ENCODE measurements around the gene XXYLT1. TPM values are rescaled to one million over a fixed set of nuclear protein-coding genes. Genes with fewer than 3 reads are reported as not detected.

XXYLT1 gene
- total and polyA plus RNA-seq, 9 of the 15 experiments (the other 6 are each of a cell fraction or from before 2014, with no cell fraction given), result 1.9 to 18.9 (median 15.0) TPM

DNA sequence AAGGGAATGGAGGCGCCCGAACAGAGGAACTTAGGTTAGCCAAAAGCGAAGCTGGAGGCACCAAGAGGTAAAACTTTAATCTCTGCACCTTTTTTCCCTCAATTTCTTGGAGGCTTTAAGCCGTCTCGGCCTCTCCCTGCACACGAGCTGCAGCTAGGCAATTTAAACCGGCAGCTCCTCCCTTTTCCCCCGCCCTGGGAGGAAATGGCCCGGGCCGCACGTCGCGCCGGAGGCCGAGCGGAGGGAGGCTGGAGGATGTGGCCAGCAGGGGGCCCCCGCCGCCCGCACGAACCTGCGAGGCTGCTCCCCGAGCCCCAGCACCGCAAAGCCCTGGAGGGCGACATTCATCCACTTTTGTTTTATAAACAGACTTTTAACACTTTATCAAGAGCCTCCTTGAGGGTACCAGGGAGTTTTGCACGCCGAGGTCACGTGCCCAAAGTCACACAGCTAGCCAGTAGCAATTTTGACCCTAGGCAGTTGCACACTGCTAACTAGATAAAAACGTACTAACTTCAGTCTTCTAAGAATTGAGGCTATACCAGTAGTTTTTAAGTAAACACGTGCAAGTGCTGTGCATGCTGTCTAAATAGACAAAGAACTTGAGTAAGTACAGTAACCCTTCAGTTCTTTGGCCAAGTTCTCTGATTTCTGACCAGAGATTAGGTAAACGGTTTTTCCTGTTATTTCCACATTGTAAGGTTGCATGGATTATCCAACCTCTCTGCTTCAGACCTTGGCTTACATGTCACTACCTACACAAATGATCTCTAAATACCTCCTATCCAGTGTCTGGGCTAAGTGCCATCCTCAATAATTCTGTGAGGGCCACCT lies 668 bp upstream of the XXYLT1 start (continued):
- TF ChIP-seq, protein P1, sequence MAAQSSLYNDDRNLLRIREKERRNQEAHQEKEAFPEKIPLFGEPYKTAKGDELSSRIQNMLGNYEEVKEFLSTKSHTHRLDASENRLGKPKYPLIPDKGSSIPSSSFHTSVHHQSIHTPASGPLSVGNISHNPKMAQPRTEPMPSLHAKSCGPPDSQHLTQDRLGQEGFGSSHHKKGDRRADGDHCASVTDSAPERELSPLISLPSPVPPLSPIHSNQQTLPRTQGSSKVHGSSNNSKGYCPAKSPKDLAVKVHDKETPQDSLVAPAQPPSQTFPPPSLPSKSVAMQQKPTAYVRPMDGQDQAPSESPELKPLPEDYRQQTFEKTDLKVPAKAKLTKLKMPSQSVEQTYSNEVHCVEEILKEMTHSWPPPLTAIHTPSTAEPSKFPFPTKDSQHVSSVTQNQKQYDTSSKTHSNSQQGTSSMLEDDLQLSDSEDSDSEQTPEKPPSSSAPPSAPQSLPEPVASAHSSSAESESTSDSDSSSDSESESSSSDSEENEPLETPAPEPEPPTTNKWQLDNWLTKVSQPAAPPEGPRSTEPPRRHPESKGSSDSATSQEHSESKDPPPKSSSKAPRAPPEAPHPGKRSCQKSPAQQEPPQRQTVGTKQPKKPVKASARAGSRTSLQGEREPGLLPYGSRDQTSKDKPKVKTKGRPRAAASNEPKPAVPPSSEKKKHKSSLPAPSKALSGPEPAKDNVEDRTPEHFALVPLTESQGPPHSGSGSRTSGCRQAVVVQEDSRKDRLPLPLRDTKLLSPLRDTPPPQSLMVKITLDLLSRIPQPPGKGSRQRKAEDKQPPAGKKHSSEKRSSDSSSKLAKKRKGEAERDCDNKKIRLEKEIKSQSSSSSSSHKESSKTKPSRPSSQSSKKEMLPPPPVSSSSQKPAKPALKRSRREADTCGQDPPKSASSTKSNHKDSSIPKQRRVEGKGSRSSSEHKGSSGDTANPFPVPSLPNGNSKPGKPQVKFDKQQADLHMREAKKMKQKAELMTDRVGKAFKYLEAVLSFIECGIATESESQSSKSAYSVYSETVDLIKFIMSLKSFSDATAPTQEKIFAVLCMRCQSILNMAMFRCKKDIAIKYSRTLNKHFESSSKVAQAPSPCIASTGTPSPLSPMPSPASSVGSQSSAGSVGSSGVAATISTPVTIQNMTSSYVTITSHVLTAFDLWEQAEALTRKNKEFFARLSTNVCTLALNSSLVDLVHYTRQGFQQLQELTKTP (IDR thresholded peaks at IDR 0.05; ENCODE audit: low read depth in 1 of 2, partially characterized antibody in 2 of 2), result no peak
- no peak for TF ChIP-seq HNRNPL (IDR thresholded peaks at IDR 0.05; ENCODE audit: low read depth, low read length)
- peak; percentile 70 for TF ChIP-seq BRD9 (IDR thresholded peaks at IDR 0.05; ENCODE audit: low read depth, partially characterized antibody)
- no peak for TF ChIP-seq ZNF232 (CRISPR knock-in tag; IDR thresholded peaks at IDR 0.05)
- no peak for TF ChIP-seq NR3C1 (CRISPR knock-in tag; IDR thresholded peaks at IDR 0.05)
- TF ChIP-seq, protein P2, sequence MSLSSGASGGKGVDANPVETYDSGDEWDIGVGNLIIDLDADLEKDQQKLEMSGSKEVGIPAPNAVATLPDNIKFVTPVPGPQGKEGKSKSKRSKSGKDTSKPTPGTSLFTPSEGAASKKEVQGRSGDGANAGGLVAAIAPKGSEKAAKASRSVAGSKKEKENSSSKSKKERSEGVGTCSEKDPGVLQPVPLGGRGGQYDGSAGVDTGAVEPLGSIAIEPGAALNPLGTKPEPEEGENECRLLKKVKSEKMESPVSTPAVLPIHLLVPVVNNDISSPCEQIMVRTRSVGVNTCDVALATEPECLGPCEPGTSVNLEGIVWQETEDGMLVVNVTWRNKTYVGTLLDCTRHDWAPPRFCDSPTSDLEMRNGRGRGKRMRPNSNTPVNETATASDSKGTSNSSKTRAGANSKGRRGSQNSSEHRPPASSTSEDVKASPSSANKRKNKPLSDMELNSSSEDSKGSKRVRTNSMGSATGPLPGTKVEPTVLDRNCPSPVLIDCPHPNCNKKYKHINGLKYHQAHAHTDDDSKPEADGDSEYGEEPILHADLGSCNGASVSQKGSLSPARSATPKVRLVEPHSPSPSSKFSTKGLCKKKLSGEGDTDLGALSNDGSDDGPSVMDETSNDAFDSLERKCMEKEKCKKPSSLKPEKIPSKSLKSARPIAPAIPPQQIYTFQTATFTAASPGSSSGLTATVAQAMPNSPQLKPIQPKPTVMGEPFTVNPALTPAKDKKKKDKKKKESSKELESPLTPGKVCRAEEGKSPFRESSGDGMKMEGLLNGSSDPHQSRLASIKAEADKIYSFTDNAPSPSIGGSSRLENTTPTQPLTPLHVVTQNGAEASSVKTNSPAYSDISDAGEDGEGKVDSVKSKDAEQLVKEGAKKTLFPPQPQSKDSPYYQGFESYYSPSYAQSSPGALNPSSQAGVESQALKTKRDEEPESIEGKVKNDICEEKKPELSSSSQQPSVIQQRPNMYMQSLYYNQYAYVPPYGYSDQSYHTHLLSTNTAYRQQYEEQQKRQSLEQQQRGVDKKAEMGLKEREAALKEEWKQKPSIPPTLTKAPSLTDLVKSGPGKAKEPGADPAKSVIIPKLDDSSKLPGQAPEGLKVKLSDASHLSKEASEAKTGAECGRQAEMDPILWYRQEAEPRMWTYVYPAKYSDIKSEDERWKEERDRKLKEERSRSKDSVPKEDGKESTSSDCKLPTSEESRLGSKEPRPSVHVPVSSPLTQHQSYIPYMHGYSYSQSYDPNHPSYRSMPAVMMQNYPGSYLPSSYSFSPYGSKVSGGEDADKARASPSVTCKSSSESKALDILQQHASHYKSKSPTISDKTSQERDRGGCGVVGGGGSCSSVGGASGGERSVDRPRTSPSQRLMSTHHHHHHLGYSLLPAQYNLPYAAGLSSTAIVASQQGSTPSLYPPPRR (CRISPR knock-in tag; IDR thresholded peaks at IDR 0.05; ENCODE audit: borderline replicate concordance), result no peak
- 0 out of 2 replicates have a peak, but pooled peaks have one; percentile 23 for TF ChIP-seq RNF2 (IDR thresholded peaks at IDR 0.05)
- no peak for TF ChIP-seq SMARCE1 (IDR thresholded peaks at IDR 0.05)
- TF ChIP-seq, protein P3, sequence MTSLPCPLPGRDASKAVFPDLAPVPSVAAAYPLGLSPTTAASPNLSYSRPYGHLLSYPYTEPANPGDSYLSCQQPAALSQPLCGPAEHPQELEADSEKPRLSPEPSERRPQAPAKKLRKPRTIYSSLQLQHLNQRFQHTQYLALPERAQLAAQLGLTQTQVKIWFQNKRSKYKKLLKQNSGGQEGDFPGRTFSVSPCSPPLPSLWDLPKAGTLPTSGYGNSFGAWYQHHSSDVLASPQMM (CRISPR knock-in tag; IDR thresholded peaks at IDR 0.05), result no peak
- no peak for TF ChIP-seq ZZZ3 (IDR thresholded peaks at IDR 0.05)
- TF ChIP-seq ZNF121 (CRISPR knock-in tag; conservative IDR thresholded peaks at IDR 0.05), result no peak
- peak; percentile 48 for TF ChIP-seq TBP (optimal IDR thresholded peaks at IDR 0.05; ENCODE audit: low read depth, low read length)
- TF ChIP-seq CBX8 (IDR thresholded peaks at IDR 0.05; ENCODE audit: borderline replicate concordance, extremely low read depth, low read depth, low read length, poor library complexity, severe bottlenecking), result no peak
- TF ChIP-seq ARID1B (IDR thresholded peaks at IDR 0.05), result no peak
- no peak for TF ChIP-seq ZNF551 (CRISPR knock-in tag; IDR thresholded peaks at IDR 0.05)

All from K562 (cell line).